ENCODE results near the gene LDLRAD3. TPM values are rescaled to one million over a fixed set of nuclear protein-coding genes. Genes with fewer than 3 reads are reported as not detected.

Gene LDLRAD3
- total RNA-seq, 1 donor from 2014 or later, result 58.8 TPM

- DNase-seq, result no peak
These were observed 18.7 kb downstream of the LDLRAD3 start for GRCh38 chr11:35962369-35963138.

- DNase-seq, result no peak
These were observed 20.0 kb downstream of the LDLRAD3 start for GRCh38 chr11:35963911-35964310.

GRCh38 chr11:35964841-35965240 lies 21.0 kb downstream of the LDLRAD3 start:
- DNase-seq, result no peak

GRCh38 chr11:35967042-35967441 lies 23.2 kb downstream of the LDLRAD3 start:
- DNase-seq, result no peak

- no peak for DNase-seq
These were observed 24.7 kb downstream of the LDLRAD3 start for GRCh38 chr11:35968386-35969088.

DNA sequence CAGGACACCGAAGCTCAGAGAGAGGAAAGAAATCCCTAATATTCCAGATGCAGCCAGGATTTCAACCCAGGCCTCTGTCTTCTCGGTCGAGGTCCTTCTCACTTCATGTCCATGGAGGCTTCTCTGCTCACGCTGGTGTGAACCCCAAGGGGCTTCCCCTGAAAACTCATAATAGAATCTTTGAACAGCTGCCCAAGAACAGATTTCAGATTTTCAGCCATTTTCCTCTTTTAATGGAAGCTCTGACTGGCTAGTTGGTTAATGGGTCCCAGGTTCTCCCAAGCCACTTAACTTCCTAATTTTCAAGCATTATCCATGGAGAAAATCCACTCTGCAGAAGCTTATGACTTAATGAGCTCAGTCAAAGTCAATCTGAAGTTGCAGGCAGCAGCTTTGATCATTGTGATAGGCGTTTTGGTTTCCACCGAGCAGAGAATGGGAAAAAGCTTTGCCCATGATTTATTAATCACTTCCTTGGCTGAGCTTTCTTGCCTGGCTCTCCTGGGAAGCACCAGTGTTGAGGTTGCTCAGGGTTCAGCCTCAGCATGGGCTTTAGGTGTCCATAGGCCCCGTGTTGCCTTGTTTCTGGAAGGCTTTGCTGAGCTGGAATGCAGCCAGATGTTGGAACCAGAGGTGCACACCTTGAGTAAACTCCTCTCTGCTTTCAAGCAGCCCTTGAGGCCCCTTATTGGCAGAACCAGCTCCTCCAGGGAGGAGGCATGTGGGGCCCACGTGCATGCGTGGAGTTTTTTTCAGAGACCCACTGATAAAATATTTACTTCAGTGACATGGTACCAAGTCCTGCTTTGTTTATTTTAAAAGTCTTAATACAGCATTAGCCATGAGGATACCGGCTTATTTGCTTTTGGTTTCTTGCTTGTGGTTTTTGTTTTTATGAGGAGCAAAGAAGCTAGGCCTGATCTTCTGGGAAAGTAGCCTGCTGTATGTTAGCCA lies 25.5 kb downstream of the LDLRAD3 start:
- no peak for DNase-seq

GRCh38 chr11:35970445-35970844 lies 26.6 kb downstream of the LDLRAD3 start:
- DNase-seq, result no peak

- DNase-seq, result no peak
These were observed 28.1 kb downstream of the LDLRAD3 start for GRCh38 chr11:35971841-35972422.

DNA sequence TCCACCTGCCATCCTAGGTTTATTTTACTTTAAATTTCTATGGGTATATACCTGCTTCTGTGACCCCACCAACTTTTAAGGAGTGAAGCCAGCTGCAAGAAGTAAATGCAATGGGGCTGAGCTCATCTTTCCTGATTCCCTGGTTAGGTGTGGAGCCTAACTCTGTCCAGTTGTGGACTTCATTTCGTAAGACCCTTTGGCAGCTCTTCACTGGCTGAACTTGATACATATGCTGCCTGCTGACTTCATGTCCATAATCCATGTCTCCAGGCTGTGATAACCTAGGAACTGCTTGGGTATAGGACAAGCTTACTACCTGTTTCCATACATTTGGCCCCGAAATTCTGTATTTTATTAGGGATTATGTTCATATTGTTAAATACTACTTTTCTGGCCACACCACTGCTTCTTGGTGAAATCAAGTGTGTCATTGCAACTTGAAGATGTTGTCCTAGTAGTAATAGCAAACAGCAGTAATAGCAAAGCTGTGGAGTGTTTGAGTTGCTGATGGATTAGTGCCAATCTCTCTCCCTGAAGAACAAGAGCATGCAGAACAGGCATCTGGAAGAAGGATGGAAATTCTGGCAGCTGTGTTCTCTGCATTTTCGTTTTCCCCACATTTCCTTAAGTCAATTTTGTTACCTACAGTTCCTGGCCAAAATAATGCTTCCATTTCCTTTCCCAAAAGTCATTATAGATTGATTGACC lies 31.2 kb downstream of the LDLRAD3 start:
- no peak for DNase-seq

- no peak for DNase-seq
These were observed 32.6 kb downstream of the LDLRAD3 start for GRCh38 chr11:35976434-35976833.

- DNase-seq, result no peak
These were observed 34.3 kb downstream of the LDLRAD3 start for GRCh38 chr11:35978183-35978582.

DNA sequence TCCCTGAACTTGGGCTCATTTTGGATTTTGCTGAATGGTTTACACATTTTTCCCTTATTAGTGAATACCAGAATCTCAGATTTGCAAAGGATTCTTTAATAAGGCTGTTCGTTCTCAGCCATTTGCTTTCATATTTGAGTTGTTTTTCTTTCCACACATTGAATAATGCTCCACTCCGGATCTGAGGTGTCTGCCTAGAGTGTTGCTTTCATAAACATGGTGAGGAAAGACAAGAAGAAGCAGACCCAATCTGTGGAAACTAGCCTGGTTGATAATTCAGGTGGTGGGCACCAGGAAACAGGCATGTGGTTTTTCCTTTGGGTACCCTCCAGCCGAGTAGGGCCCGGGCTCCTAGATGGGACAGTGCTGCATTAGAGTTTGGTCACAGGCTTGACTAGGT lies 35.0 kb downstream of the LDLRAD3 start:
- no peak for DNase-seq

GRCh38 chr11:35980686-35981390 lies 37.0 kb downstream of the LDLRAD3 start:
- no peak for DNase-seq

GRCh38 chr11:35981581-35981980 lies 37.7 kb downstream of the LDLRAD3 start:
- DNase-seq, result peak; percentile 45

DNA sequence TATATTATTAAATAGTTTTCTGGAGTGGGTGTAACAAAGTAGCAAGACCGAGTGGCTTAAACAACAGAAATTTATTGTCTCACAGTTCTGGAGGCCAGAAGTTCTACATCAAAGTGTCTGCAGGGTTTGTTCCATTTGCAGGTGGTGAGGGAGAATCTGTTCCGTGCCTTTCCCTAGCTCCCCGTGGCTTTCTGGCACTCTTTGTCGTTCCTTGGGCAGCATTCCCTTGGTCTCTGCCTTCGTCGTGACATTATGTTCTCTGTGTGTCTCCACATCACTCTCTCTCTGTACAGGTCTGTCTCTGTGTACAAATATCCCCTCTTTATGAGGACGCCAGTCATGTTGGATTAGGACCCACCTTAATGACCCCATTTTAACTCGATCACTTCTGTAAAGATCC lies 38.2 kb downstream of the LDLRAD3 start:
- DNase-seq, result no peak

- no peak for DNase-seq
These were observed 40.1 kb downstream of the LDLRAD3 start for GRCh38 chr11:35983981-35984380.

GRCh38 chr11:35986947-35987346 lies 43.1 kb downstream of the LDLRAD3 start:
- DNase-seq, result no peak

DNA sequence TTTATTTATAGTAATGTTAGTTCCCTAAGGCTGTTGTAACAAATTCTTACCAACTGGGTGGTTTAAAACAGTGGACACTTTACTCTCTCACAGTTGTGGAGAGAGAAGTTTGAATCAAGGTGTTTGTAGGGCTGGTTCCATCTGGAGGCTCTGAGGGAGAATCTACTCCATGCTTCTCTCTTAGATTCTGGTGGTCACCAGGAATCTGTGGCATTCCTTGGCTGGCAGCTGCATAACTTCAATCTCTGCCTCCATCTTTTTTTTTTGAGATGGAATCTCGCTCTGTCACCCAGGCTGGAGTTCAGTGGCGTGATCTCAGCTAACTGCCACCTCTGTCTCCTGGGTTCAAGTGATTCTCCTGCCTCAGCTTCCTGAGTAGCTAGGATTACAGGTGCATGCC lies 46.3 kb downstream of the LDLRAD3 start:
- no peak for DNase-seq

GRCh38 chr11:35990816-35991215 lies 47.0 kb downstream of the LDLRAD3 start:
- DNase-seq, result no peak

- no peak for DNase-seq
These were observed 48.7 kb downstream of the LDLRAD3 start for GRCh38 chr11:35992548-35992947.

GRCh38 chr11:35994421-35994820 lies 50.6 kb downstream of the LDLRAD3 start:
- DNase-seq, result no peak
